Astrocyte (in vitro differentiated cells and primary cell): ENCODE results near the gene TWF2. TPM values are rescaled to one million over a fixed set of nuclear protein-coding genes. Genes with fewer than 3 reads are reported as not detected.

Experiments
- DNase-seq: peaks from one replicate; pipeline ENCODE4 v3.0.0-alpha.2; 2010; ENCODE audit warnings: low read depth
- FAIRE-seq: peaks from 2 replicates; lab custom pipeline; 2011; peaks lifted over from hg19 to GRCh38; lab: Jason Lieb, UNC
- H2AFZ ChIP-seq: 2 replicates; pipeline ENCODE4 v1.6.0; 2012; ENCODE audit warnings: low read depth, low read length, inconsistent platforms
- H3K27ac ChIP-seq: 2 replicates; pipeline ENCODE4 v1.5.1; 2011; ENCODE audit warnings: low read depth, low read length, inconsistent platforms
- H3K27me3 ChIP-seq: 2 replicates; pipeline ENCODE4 v1.6.0; 2011; ENCODE audit warnings: low read length, inconsistent platforms; ENCODE audit not compliant: insufficient read depth
- H3K36me3 ChIP-seq: 2 replicates; pipeline ENCODE4 v1.5.1; 2011; ENCODE audit warnings: low read length, inconsistent platforms; ENCODE audit not compliant: insufficient read depth
- H3K4me1 ChIP-seq: 2 replicates; pipeline ENCODE4 v1.5.1; 2011; ENCODE audit warnings: low read length, inconsistent platforms; ENCODE audit not compliant: insufficient read depth
- H3K4me2 ChIP-seq: 2 replicates; pipeline ENCODE4 v1.6.0; 2012; ENCODE audit warnings: low read length, inconsistent platforms
- H3K4me3 ChIP-seq: 2 replicates; pipeline ENCODE4 v1.5.1; 2011; ENCODE audit warnings: low read depth, mild to moderate bottlenecking, low read length, inconsistent platforms; ENCODE audit not compliant: insufficient read depth
- H3K79me2 ChIP-seq: 2 replicates; pipeline ENCODE4 v1.6.0; 2012; ENCODE audit warnings: mild to moderate bottlenecking, low read length, inconsistent platforms; ENCODE audit not compliant: insufficient read depth
- H3K9ac ChIP-seq: 2 replicates; pipeline ENCODE4 v1.6.0; 2012; ENCODE audit warnings: mild to moderate bottlenecking, low read length, inconsistent platforms
- H3K9me3 ChIP-seq: 2 replicates; pipeline ENCODE4 v1.5.1; 2012; ENCODE audit warnings: low read depth, mild to moderate bottlenecking, low read length, inconsistent platforms; ENCODE audit not compliant: insufficient read depth
- H4K20me1 ChIP-seq: 2 replicates; pipeline ENCODE4 v1.6.0; 2012; ENCODE audit warnings: low read length, inconsistent platforms; ENCODE audit not compliant: insufficient read depth
- H3K27ac Mint-ChIP-seq: one replicate; pipeline ENCODE4 v1.8.0; 2021; ENCODE audit warnings: mild to moderate bottlenecking, mixed read lengths; ENCODE audit not compliant: unreplicated experiment
- H3K27me3 Mint-ChIP-seq: one replicate; pipeline ENCODE4 v1.8.0; 2021; ENCODE audit warnings: low read depth, mixed read lengths; ENCODE audit not compliant: unreplicated experiment
- H3K36me3 Mint-ChIP-seq: one replicate; pipeline ENCODE4 v1.8.0; 2021; ENCODE audit warnings: low read depth, mixed read lengths; ENCODE audit not compliant: unreplicated experiment
- H3K4me1 Mint-ChIP-seq: one replicate; pipeline ENCODE4 v1.8.0; 2021; ENCODE audit warnings: low read depth, mixed read lengths; ENCODE audit not compliant: unreplicated experiment
- H3K4me3 Mint-ChIP-seq: one replicate; pipeline ENCODE4 v1.8.0; 2021; ENCODE audit warnings: mild to moderate bottlenecking, moderate library complexity, mixed read lengths; ENCODE audit not compliant: unreplicated experiment
- H3K9me3 Mint-ChIP-seq: one replicate; pipeline ENCODE4 v1.8.0; 2021; ENCODE audit warnings: mild to moderate bottlenecking, mixed read lengths; ENCODE audit not compliant: unreplicated experiment
- CTCF ChIP-seq: IDR thresholded peaks from 2 replicates; pipeline ENCODE4 v1.5.1; 2011; ENCODE audit warnings: low read depth, mild to moderate bottlenecking, inconsistent platforms, low read length, moderate library complexity; ENCODE audit not compliant: insufficient read depth
- EZH2 ChIP-seq: IDR thresholded peaks from 2 replicates; pipeline ENCODE4 v1.6.1; 2012; ENCODE audit warnings: mild to moderate bottlenecking, low read length, inconsistent platforms; ENCODE audit not compliant: insufficient read depth
- total RNA-seq: library from RNA; stranded (reverse); gene quantifications from 2 replicates; pipeline ENCODE4 v1.2.1, GENCODE V29; 2021

TWF2 gene
- total RNA-seq, 1 donor from 2014 or later = 103 TPM

- peak overlapping the region; percentile 34 for H3K4me3 Mint-ChIP-seq
- Histone ChIP-seq H3K27me3 (no peaks in the 10 kb centered on the region), H3K9ac (no peak overlapping the region), H3K4me2 (no peak overlapping the region), H3K36me3 (no peaks in the 10 kb centered on the region), H3K27ac (no peak overlapping the region), H4K20me1 (peaks cover 1% of the 10 kb centered on the region), H3K4me1 (peaks cover 17% of the 10 kb centered on the region), H3K9me3 (no peaks in the 10 kb centered on the region), H3K79me2 (no peaks in the 10 kb centered on the region), H3K4me3 (no peak overlapping the region), H2AFZ (no peak overlapping the region)
- no peak for TF ChIP-seq EZH2
- no peak for TF ChIP-seq CTCF
- peaks cover 9% of the 10 kb centered on the region for H3K27me3 Mint-ChIP-seq
- no peak overlapping the region for H3K27ac Mint-ChIP-seq
- no peak for FAIRE-seq
- H3K9me3 Mint-ChIP-seq = peaks cover 5% of the 10 kb centered on the region
- DNase-seq = no peak
- peaks cover 9% of the 10 kb centered on the region for H3K36me3 Mint-ChIP-seq
- H3K4me1 Mint-ChIP-seq = peaks cover 8% of the 10 kb centered on the region
Measured at GRCh38 chr3:52221563-52222318, 17.2 kb downstream of the TWF2 start.

- Histone ChIP-seq H3K27ac (no peak overlapping the region), H2AFZ (no peak overlapping the region), H3K9me3 (no peaks in the 10 kb centered on the region), H3K4me3 (no peak overlapping the region), H4K20me1 (peaks cover 5% of the 10 kb centered on the region), H3K79me2 (no peaks in the 10 kb centered on the region), H3K9ac (no peak overlapping the region), H3K4me1 (peaks cover 22% of the 10 kb centered on the region), H3K27me3 (no peaks in the 10 kb centered on the region), H3K36me3 (no peaks in the 10 kb centered on the region), H3K4me2 (no peak overlapping the region)
- no peak for DNase-seq
- peaks cover 9% of the 10 kb centered on the region for H3K27me3 Mint-ChIP-seq
- H3K27ac Mint-ChIP-seq = no peak overlapping the region
- H3K9me3 Mint-ChIP-seq = no peaks in the 10 kb centered on the region
- no peak overlapping the region for H3K4me3 Mint-ChIP-seq
- no peak for TF ChIP-seq CTCF
- no peak for TF ChIP-seq EZH2
- peaks cover 12% of the 10 kb centered on the region for H3K4me1 Mint-ChIP-seq
- no peak for FAIRE-seq
- peaks cover 6% of the 10 kb centered on the region for H3K36me3 Mint-ChIP-seq
Measured at GRCh38 chr3:52221141-52221562, 17.8 kb downstream of the TWF2 start.

GRCh38 chr3:52220380-52221026, 18.5 kb downstream of the TWF2 start:
- H3K36me3 Mint-ChIP-seq = peaks cover 11% of the 10 kb centered on the region
- Histone ChIP-seq H3K4me2 (no peak overlapping the region), H3K79me2 (no peaks in the 10 kb centered on the region), H3K9me3 (no peaks in the 10 kb centered on the region), H3K4me3 (no peak overlapping the region), H4K20me1 (peaks cover 5% of the 10 kb centered on the region), H3K27me3 (no peaks in the 10 kb centered on the region), H3K36me3 (peaks cover 3% of the 10 kb centered on the region), H2AFZ (no peak overlapping the region), H3K9ac (no peak overlapping the region), H3K27ac (no peak overlapping the region), H3K4me1 (peaks cover 22% of the 10 kb centered on the region)
- FAIRE-seq = no peak
- H3K27ac Mint-ChIP-seq = no peak overlapping the region
- no peak overlapping the region for H3K4me3 Mint-ChIP-seq
- TF ChIP-seq CTCF (peak; percentile 87), EZH2 (no peak)
- H3K4me1 Mint-ChIP-seq = peaks cover 12% of the 10 kb centered on the region
- peaks cover 9% of the 10 kb centered on the region for H3K27me3 Mint-ChIP-seq
- DNase-seq = no peak
- H3K9me3 Mint-ChIP-seq = no peaks in the 10 kb centered on the region
